Nephron progenitor cell (in vitro differentiated cells): ENCODE results near the gene FARP1.

ENCODE experiments used
- DNase-seq: peaks from one replicate; pipeline ENCODE4 v3.0.0; 2021
- H3K27ac Mint-ChIP-seq: 2 replicates; pipeline ENCODE4 v1.8.0; 2021; ENCODE audit warnings: mild to moderate bottlenecking, moderate library complexity, mixed read lengths
- H3K27me3 Mint-ChIP-seq: 2 replicates; pipeline ENCODE4 v1.8.0; 2021; ENCODE audit warnings: mild to moderate bottlenecking, low read depth, mixed read lengths; ENCODE audit not compliant: poor library complexity
- H3K36me3 Mint-ChIP-seq: 2 replicates; pipeline ENCODE4 v1.8.0; 2021; ENCODE audit warnings: low read depth, mixed read lengths
- H3K4me1 Mint-ChIP-seq: 2 replicates; pipeline ENCODE4 v1.8.0; 2021; ENCODE audit warnings: mixed read lengths
- H3K4me3 Mint-ChIP-seq: 2 replicates; pipeline ENCODE4 v1.8.0; 2021; ENCODE audit warnings: mild to moderate bottlenecking, moderate library complexity, mixed read lengths
- H3K9me3 Mint-ChIP-seq: 2 replicates; pipeline ENCODE4 v1.8.0; 2021; ENCODE audit warnings: mild to moderate bottlenecking, moderate library complexity, mixed read lengths
- TF ChIP-seq, protein P1 (sequence below): fragments of 200-600 bp; sonication (generic); IDR thresholded peaks from 2 replicates; pipeline ENCODE4 v1.5.0; 2021; ENCODE audit warnings: antibody characterized with exemption

FARP1 gene

DNA sequence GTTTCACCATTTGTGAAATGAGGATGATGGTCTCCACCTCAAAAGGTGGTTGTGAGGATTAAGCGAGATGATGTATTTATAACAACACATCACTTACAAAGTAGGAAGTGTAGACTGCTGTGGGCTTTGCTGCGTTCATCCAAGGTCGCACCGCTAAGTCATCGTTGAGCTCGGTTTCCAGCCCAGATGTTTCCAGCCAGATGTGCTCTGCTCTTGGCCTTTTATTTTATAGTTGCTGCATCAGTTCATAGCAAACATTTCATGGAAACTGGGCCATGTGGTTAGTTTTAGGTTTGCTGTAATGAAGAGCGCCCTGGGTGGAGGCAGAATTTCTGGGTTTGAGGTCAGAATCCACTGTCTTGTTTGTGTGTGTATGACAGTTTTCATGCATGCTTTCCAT lies 110.6 kb downstream of the FARP1 start:
- Mint-ChIP-seq H3K4me1 (peaks cover 72% of the 10 kb centered on the region), H3K36me3 (peaks cover 49% of the 10 kb centered on the region), H3K27me3 (no peaks in the 10 kb centered on the region), H3K9me3 (no peaks in the 10 kb centered on the region), H3K27ac (no peak overlapping the region), H3K4me3 (no peak overlapping the region)
- DNase-seq: no peak
- TF ChIP-seq, protein P1, sequence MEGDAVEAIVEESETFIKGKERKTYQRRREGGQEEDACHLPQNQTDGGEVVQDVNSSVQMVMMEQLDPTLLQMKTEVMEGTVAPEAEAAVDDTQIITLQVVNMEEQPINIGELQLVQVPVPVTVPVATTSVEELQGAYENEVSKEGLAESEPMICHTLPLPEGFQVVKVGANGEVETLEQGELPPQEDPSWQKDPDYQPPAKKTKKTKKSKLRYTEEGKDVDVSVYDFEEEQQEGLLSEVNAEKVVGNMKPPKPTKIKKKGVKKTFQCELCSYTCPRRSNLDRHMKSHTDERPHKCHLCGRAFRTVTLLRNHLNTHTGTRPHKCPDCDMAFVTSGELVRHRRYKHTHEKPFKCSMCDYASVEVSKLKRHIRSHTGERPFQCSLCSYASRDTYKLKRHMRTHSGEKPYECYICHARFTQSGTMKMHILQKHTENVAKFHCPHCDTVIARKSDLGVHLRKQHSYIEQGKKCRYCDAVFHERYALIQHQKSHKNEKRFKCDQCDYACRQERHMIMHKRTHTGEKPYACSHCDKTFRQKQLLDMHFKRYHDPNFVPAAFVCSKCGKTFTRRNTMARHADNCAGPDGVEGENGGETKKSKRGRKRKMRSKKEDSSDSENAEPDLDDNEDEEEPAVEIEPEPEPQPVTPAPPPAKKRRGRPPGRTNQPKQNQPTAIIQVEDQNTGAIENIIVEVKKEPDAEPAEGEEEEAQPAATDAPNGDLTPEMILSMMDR: no peak

DNA sequence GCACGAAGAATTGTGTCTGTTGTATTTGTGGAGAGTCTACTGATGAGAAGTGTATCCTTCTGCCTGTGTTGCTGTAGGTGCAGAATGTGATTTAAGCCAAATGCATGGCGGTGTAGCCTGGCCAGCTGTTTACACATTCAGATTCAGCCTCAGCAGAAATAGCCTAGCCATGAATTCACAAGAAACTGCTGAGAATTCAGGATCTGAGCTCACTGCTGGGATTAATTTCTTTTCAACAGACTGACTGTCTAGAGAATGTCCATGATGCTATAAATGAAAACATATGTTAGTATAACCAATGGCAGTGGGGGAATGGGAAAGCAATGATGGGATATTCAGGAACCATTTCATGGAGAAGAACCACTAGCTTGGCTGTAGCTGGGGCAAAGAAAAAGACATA lies 111.6 kb downstream of the FARP1 start:
- TF ChIP-seq, protein P1: no peak
- no peak overlapping the region for H3K4me3 Mint-ChIP-seq
- H3K36me3 Mint-ChIP-seq: peaks cover 45% of the 10 kb centered on the region
- H3K27me3 Mint-ChIP-seq: peaks cover 1% of the 10 kb centered on the region
- H3K27ac Mint-ChIP-seq: peak overlapping the region; percentile 57
- peaks cover 68% of the 10 kb centered on the region for H3K4me1 Mint-ChIP-seq
- DNase-seq: no peak
- no peaks in the 10 kb centered on the region for H3K9me3 Mint-ChIP-seq

DNA sequence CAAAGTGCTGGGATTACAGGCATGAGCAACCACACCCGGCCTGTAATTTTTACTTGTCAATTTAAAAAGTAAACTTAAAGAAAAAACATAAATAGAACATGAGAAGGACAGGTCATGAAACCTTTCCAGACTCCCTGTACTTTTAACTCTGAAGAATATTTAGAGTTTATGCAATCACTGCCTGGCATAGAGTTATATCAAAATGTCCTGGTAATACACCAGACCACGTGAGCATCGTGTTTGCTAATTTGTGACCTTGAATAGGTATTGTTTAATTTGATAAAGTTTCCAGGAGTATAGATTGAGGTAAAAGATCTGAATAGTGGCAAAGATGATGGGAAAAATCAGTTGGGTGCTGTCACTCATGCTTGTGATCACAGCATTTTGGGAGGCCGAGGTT lies 115.3 kb downstream of the FARP1 start:
- Mint-ChIP-seq H3K4me1 (peaks cover 75% of the 10 kb centered on the region), H3K27me3 (peaks cover 4% of the 10 kb centered on the region), H3K9me3 (no peaks in the 10 kb centered on the region), H3K36me3 (peaks cover 29% of the 10 kb centered on the region), H3K4me3 (no peak overlapping the region), H3K27ac (peak overlapping the region; percentile 57)
- no peak for DNase-seq
- TF ChIP-seq, protein P1: no peak

DNA sequence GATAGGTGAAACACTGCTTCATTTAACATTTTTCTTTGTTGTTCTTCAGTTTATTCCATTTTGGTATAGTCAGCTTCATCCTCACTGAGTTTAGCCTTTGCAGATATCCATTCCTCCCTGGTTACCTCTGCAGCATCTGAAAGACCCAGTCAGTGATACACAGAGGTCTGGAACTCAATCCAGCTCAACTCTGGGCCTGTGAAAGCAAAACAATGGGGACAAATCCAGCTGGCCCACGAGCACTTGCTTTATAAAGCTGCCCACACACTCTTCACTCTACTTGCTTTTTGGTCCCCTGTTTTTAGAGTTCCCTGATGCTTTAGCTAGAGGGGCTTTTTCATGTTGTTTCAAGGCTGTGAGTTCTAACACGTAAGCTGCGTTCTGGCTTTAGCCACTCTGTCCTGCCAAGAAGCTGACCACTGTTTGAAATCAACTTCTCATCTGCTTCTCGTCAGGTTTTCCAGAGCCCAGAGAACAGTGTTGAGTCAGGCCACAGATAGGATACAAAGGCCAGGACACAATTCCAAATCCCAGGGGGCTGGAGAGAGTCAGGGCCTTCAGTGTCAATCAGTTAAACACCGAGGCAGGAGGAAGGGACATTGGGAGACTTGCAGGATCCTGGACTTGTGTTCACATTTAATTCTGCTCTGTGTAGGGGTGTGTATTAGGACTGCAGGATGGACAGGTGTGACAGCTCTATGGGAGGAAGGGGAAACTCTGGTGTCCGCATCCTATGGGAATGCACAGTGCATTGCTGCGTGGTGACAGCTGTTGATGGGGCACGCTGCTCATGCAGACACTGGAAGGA lies 117.7 kb downstream of the FARP1 start:
- Mint-ChIP-seq H3K27me3 (peaks cover 4% of the 10 kb centered on the region), H3K36me3 (peaks cover 16% of the 10 kb centered on the region)

DNA sequence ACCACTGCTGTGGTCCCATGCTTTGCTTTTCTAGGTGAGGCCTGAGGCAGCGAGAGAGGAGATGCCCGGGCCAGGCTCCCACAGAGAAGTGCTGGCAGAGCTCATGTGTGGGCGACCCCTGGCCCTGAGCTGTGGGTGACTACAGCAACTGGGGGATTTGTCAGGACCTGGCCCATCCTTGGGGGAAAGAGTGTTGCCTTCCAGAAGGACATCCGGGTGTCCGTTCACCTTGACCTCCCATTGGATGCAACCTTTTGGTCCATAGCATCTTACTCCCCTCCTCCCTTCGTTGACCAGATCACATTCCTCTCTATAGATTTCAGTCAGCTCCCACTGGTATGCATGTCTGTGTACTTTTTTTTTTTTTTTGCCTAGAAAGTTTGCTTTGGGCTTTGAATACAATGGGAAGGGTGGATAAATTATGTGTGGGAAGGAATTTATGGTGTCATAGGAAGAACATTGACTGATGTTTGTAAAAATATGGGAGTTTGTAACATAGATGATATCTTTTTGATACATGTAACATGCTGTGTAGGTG lies 118.3 kb downstream of the FARP1 start:
- peaks cover 11% of the 10 kb centered on the region for H3K36me3 Mint-ChIP-seq
- H3K4me3 Mint-ChIP-seq: peak overlapping the region; percentile 9
- TF ChIP-seq, protein P1: no peak
- no peaks in the 10 kb centered on the region for H3K9me3 Mint-ChIP-seq
- H3K27me3 Mint-ChIP-seq: peaks cover 4% of the 10 kb centered on the region
- peak overlapping the region; percentile 88 for H3K27ac Mint-ChIP-seq
- peaks cover 65% of the 10 kb centered on the region for H3K4me1 Mint-ChIP-seq
- no peak for DNase-seq

More for the DNA sequence above, 117.7 kb downstream of the FARP1 start:
- DNase-seq: no peak
- TF ChIP-seq, protein P1: no peak
- Mint-ChIP-seq H3K4me1 (peaks cover 65% of the 10 kb centered on the region), H3K4me3 (no peak overlapping the region), H3K9me3 (no peaks in the 10 kb centered on the region), H3K27ac (peak overlapping the region; percentile 88)
